HCT116 (cell line): ENCODE measurements around the gene NFIA. TPM values are rescaled to one million over a fixed set of nuclear protein-coding genes. Genes with fewer than 3 reads are reported as not detected.

Experiments
- ATAC-seq: fragments of 200-7000 bp; cut with Tn5 transposase; 2 replicates; pipeline ENCODE4 v1.9.1; 2020; ENCODE audit warnings: mild to moderate bottlenecking, moderate library complexity
- BruUV-seq: library from RNA; stranded (reverse); fragments of 400-500 nt; replicated peaks from 2 replicates; lab custom pipeline; 2021; lab: Mats Ljungman, UMichigan
- CTCF ChIA-PET: fragments of 300-600 bp; sonication (Branson Sonifier 250); formaldehyde crosslinking; loops from one replicate; lab custom pipeline; 2021; ENCODE audit warnings: antibody characterized with exemption; lab: Charles Lee
- POLR2A ChIA-PET: fragments of 300-600, 350-600 bp; sonication (Branson Sonifier 250); formaldehyde crosslinking; loops from one replicate; lab custom pipeline; 2021; ENCODE audit warnings: antibody characterized with exemption; lab: Charles Lee
- RAD21 ChIA-PET, 2 experiments: fragments of 300-600 bp; sonication (Branson Sonifier 250); formaldehyde crosslinking; loops; one replicate each; lab custom pipeline; 2023; ENCODE audit warnings: low total read pairs in 2 of 2; ENCODE audit not compliant: uncharacterized antibody in 2 of 2, unreplicated experiment in 2 of 2, low non-redundant PET in 1 of 2; lab: Charles Lee
- DNase-seq: peaks from one replicate; pipeline ENCODE4 v3.0.0-alpha.2; 2010; ENCODE audit warnings: low read depth, low spot score
- H2AFZ ChIP-seq: fragments of 200-600 bp; shearing (Covaris generic), sonication (generic); 2 replicates; pipeline ENCODE4 v1.6.1; 2017; ENCODE audit warnings: low read depth, mixed run types, mixed read lengths, antibody characterized with exemption, low read length; ENCODE audit not compliant: poor library complexity, severe bottlenecking
- H3K27ac ChIP-seq: 2 replicates; pipeline ENCODE4 v1.5.1; 2012; ENCODE audit warnings: low read depth, low read length
- H3K27me3 ChIP-seq: fragments of 200-600 bp; sonication (generic); 2 replicates; pipeline ENCODE4 v1.6.1; 2016; ENCODE audit warnings: mixed run types, low read length, mixed read lengths; ENCODE audit not compliant: insufficient read depth
- H3K36me3 ChIP-seq, 2 experiments: fragments of 200-500 bp in 1 of 2; fragments of 200-600 bp in 1 of 2; sonication (Bioruptor generic) in 1 of 2; sonication (generic) in 1 of 2; 2 replicates each; pipeline versions ENCODE4 v1.5.1 to v1.6.1; 2014 to 2016; ENCODE audit warnings: low read length in 2 of 2, inconsistent platforms in 1 of 2, mixed read lengths in 1 of 2, mixed run types in 1 of 2; ENCODE audit not compliant: insufficient read depth in 2 of 2, control insufficient read depth in 1 of 2
- H3K4me1 ChIP-seq, 2 experiments: fragments of 200-600 bp in 1 of 2; sonication (generic) in 1 of 2; 2 replicates each; pipeline versions ENCODE4 v1.5.1 to v1.6.1; 2012 to 2017; ENCODE audit warnings: low read length in 2 of 2, inconsistent platforms in 1 of 2, mild to moderate bottlenecking in 1 of 2, mixed read lengths in 1 of 2, mixed run types in 1 of 2, moderate library complexity in 1 of 2; ENCODE audit not compliant: insufficient read depth in 2 of 2, control insufficient read depth in 1 of 2
- H3K4me2 ChIP-seq: fragments of 200-600 bp; sonication (generic); 2 replicates; pipeline ENCODE4 v1.6.1; 2017; ENCODE audit warnings: mixed run types, low read length, mixed read lengths
- H3K4me3 ChIP-seq, 2 experiments: fragments of 200-600 bp in 1 of 2; sonication (generic) in 1 of 2; replicated peaks in 1 of 2; 2 replicates each; pipeline ENCODE4 v1.5.1; 2011 to 2016; ENCODE audit warnings: low read length in 2 of 2, control low read depth in 1 of 2, low read depth in 1 of 2, mild to moderate bottlenecking in 1 of 2, mixed read lengths in 1 of 2, mixed run types in 1 of 2
- H3K79me2 ChIP-seq: fragments of 200-600 bp; sonication (generic); 2 replicates; pipeline ENCODE4 v1.6.1; 2017; ENCODE audit warnings: mild to moderate bottlenecking, mixed run types, low read length, moderate library complexity, mixed read lengths; ENCODE audit not compliant: insufficient read depth
- H3K9ac ChIP-seq: fragments of 200-600 bp; sonication (generic); 2 replicates; pipeline ENCODE4 v1.6.1; 2016; ENCODE audit warnings: low read length, mixed read lengths
- H3K9me2 ChIP-seq: fragments of 200-600 bp; sonication (generic), shearing (Covaris generic); 2 replicates; pipeline ENCODE4 v1.6.1; 2017; ENCODE audit warnings: mixed run types, mild to moderate bottlenecking, moderate library complexity; ENCODE audit not compliant: insufficient read depth
- H3K9me3 ChIP-seq, 2 experiments: fragments of 200-500 bp in 1 of 2; fragments of 200-600 bp in 1 of 2; sonication (Bioruptor generic) in 1 of 2; sonication (generic) in 1 of 2; 2 replicates each; pipeline ENCODE4 v1.6.1; 2014 to 2017; ENCODE audit warnings: low read length in 2 of 2, mixed read lengths in 2 of 2, inconsistent platforms in 1 of 2, low read depth in 1 of 2, mild to moderate bottlenecking in 1 of 2, mixed run types in 1 of 2, moderate library complexity in 1 of 2; ENCODE audit not compliant: control insufficient read depth in 1 of 2, insufficient read depth in 1 of 2
- H4K20me1 ChIP-seq: fragments of 200-600 bp; sonication (generic), shearing (Covaris generic); 2 replicates; pipeline ENCODE4 v1.6.1; 2017; ENCODE audit warnings: mixed run types, mild to moderate bottlenecking, moderate library complexity; ENCODE audit not compliant: insufficient read depth
- CBX3 ChIP-seq: IDR thresholded peaks from 2 replicates; pipeline ENCODE4 v1.6.1; 2012; ENCODE audit warnings: low read depth
- CEBPB ChIP-seq: IDR thresholded peaks from 2 replicates; pipeline ENCODE4 v1.6.1; 2012; ENCODE audit warnings: low read depth
- CTCF ChIP-seq, 3 experiments: fragments of 200-600 bp in 1 of 3; sonication (generic) in 1 of 3; IDR thresholded peaks in 2 of 3; conservative IDR thresholded peaks in 1 of 3; 2 replicates each; pipeline ENCODE4 v1.5.1; 2012 to 2017; ENCODE audit warnings: low read depth in 2 of 3, low read length in 2 of 3, antibody characterized with exemption in 1 of 3, borderline replicate concordance in 1 of 3, control low read depth in 1 of 3, mild to moderate bottlenecking in 1 of 3, mixed read lengths in 1 of 3, mixed run types in 1 of 3, moderate library complexity in 1 of 3; ENCODE audit not compliant: insufficient read depth in 1 of 3
- EGR1 ChIP-seq: IDR thresholded peaks from 2 replicates; pipeline ENCODE4 v1.6.1; 2012; ENCODE audit warnings: low read depth
- ELF1 ChIP-seq: IDR thresholded peaks from 2 replicates; pipeline ENCODE4 v1.6.1; 2012; ENCODE audit warnings: low read depth, borderline replicate concordance
- EZH2phosphoT487 ChIP-seq: fragments of 200-600 bp; IDR thresholded peaks from 2 replicates; pipeline ENCODE4 v1.6.1; 2018; ENCODE audit warnings: antibody characterized with exemption, borderline replicate concordance
- FOSL1 ChIP-seq: IDR thresholded peaks from 2 replicates; pipeline ENCODE4 v1.6.1; 2012; ENCODE audit warnings: low read depth
- REST ChIP-seq: IDR thresholded peaks from 2 replicates; pipeline ENCODE4 v1.6.1; 2012; ENCODE audit warnings: low read depth
- SIN3A ChIP-seq: IDR thresholded peaks from 2 replicates; pipeline ENCODE4 v1.6.1; 2012; ENCODE audit warnings: low read depth
- SP1 ChIP-seq: IDR thresholded peaks from 2 replicates; pipeline ENCODE4 v1.6.1; 2012; ENCODE audit warnings: low read depth
- SRF ChIP-seq: IDR thresholded peaks from 2 replicates; pipeline ENCODE4 v1.6.1; 2012; ENCODE audit warnings: low read depth
- TCF7L2 ChIP-seq: IDR thresholded peaks from 2 replicates; pipeline ENCODE4 v1.7.0; 2011; ENCODE audit warnings: borderline replicate concordance, inconsistent platforms; ENCODE audit not compliant: insufficient read depth, insufficient read length; ENCODE audit errors: extremely low read depth
- YY1 ChIP-seq: IDR thresholded peaks from 2 replicates; pipeline ENCODE4 v1.6.1; 2011; ENCODE audit warnings: low read length, low read depth, moderate library complexity, mild to moderate bottlenecking; ENCODE audit not compliant: insufficient replicate concordance; ENCODE audit errors: extremely low read depth
- ZBTB33 ChIP-seq: IDR thresholded peaks from 2 replicates; pipeline ENCODE4 v1.6.1; 2011; ENCODE audit warnings: mild to moderate bottlenecking, low read length, moderate library complexity; ENCODE audit not compliant: insufficient replicate concordance; ENCODE audit errors: extremely low read depth
- ZFX ChIP-seq: fragments of 450-650 bp; IDR thresholded peaks from 2 replicates; pipeline ENCODE4 v1.6.1; 2017
- ZNF274 ChIP-seq: fragments of 200-500 bp; sonication (Bioruptor generic); IDR thresholded peaks from 2 replicates; pipeline ENCODE4 v1.6.1; 2014; ENCODE audit warnings: mild to moderate bottlenecking, low read depth, low read length, inconsistent platforms
- intact Hi-C: fragments of 100-400 bp; cut with micrococcal nuclease; formaldehyde crosslinking; loops from 2 replicates; pipeline ENCODE4 v1.10.0; 2022
- total RNA-seq: library from RNA; stranded (reverse); gene quantifications from one replicate; pipeline ENCODE4 v1.2.1, GENCODE V29; 2021; ENCODE audit not compliant: unreplicated experiment
- TF ChIP-seq, protein P1 (sequence below): IDR thresholded peaks from 2 replicates; pipeline ENCODE4 v1.6.1; 2012
- TF ChIP-seq, protein P2 (sequence below): IDR thresholded peaks from 2 replicates; pipeline ENCODE4 v1.6.1; 2012

The NFIA gene
- total RNA-seq, 1 experiment from 2014 or later = 17.2 TPM

DNA sequence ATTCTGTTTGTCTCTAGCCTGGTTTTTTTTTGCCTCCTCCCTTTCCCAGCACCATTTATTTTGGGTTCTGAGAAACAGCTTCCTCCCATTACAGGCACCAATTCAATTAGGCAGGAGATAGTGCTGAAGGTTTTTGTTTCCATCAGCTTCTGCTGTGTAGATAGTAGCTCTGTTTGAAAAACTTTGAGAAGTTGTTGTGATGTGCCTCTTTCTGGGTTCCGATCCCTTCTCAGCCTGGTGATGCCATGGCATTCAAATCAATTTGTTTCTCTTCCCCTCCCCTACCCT is 109.0 kb downstream of the NFIA start:
- Histone ChIP-seq H3K4me2 (no peak overlapping the region), H3K36me3 (no peaks in the 10 kb centered on the region), H2AFZ (no peak overlapping the region), H3K9ac (no peak overlapping the region), H3K79me2 (no peaks in the 10 kb centered on the region), H4K20me1 (no peaks in the 10 kb centered on the region), H3K4me1 (no peaks in the 10 kb centered on the region)
- RAD21 ChIA-PET = no interaction called here
- ATAC-seq = no peak
- TF ChIP-seq ELF1 (no peak), CTCF (IDR thresholded peaks at IDR 0.05 in 2 of 3, conservative IDR thresholded peaks at IDR 0.05 in 1 of 3; ENCODE audit: borderline replicate concordance in 1 of 3, insufficient read depth in 1 of 3, low read depth in 2 of 3, low read length in 2 of 3) (no peak), SP1 (no peak), CEBPB (no peak), SRF (no peak), EGR1 (no peak), EZH2phosphoT487 (no peak), ZFX (no peak), TCF7L2 (no peak), FOSL1 (no peak), ZNF274 (no peak), CBX3 (no peak), YY1 (no peak), ZBTB33 (no peak), REST (no peak), SIN3A (no peak)
- TF ChIP-seq, protein P1, sequence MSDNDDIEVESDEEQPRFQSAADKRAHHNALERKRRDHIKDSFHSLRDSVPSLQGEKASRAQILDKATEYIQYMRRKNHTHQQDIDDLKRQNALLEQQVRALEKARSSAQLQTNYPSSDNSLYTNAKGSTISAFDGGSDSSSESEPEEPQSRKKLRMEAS = no peak
- TF ChIP-seq, protein P2, sequence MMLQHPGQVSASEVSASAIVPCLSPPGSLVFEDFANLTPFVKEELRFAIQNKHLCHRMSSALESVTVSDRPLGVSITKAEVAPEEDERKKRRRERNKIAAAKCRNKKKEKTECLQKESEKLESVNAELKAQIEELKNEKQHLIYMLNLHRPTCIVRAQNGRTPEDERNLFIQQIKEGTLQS = no peak
- TF ChIP-seq, all 23 proteins: peak for 0
- intact Hi-C loops = no loop called here
- no TSS peak for BruUV-seq
- Histone ChIP-seq H3K9me2 (no peaks in the 10 kb centered on the region), H3K9me3 (no peaks in the 10 kb centered on the region), H3K27me3 (no peaks in the 10 kb centered on the region), H3K27ac (no peak overlapping the region), H3K4me3 (no peak overlapping the region)
- ChIA-PET CTCF (no interaction called here), POLR2A (no interaction called here)
- no peak for DNase-seq
